ENCODE measurements around the gene TMEM219.
A peak's percentile ranks its signal among the peaks of the same experiment; 100 is the strongest.

TMEM219 gene

GRCh38 chr16:29983420-29984136 lies 21.7 kb downstream of the TMEM219 start:
- no peak for DNase-seq

GRCh38 chr16:29984137-29984763 lies 22.4 kb downstream of the TMEM219 start:
- no peak for DNase-seq

GRCh38 chr16:29984764-29985147 lies 22.9 kb downstream of the TMEM219 start:
- DNase-seq, result no peak

- DNase-seq, result no peak
Observed at GRCh38 chr16:29985271-29985811, 23.5 kb downstream of the TMEM219 start.

- no peak for DNase-seq
Observed at GRCh38 chr16:29986231-29986630, 24.4 kb downstream of the TMEM219 start.

- no peak for DNase-seq
Observed at GRCh38 chr16:29986931-29987330, 25.1 kb downstream of the TMEM219 start.

- DNase-seq, result no peak
Observed at GRCh38 chr16:29987371-29988085, 25.6 kb downstream of the TMEM219 start.

- DNase-seq, result no peak
Observed at GRCh38 chr16:29988346-29989075, 26.6 kb downstream of the TMEM219 start.

GRCh38 chr16:29989111-29989858 lies 27.4 kb downstream of the TMEM219 start:
- DNase-seq, result no peak

- DNase-seq, result no peak
Observed at GRCh38 chr16:29990034-29990433, 28.2 kb downstream of the TMEM219 start.

GRCh38 chr16:29990883-29991570 lies 29.1 kb downstream of the TMEM219 start:
- DNase-seq, result no peak

GRCh38 chr16:29991571-29991904 lies 29.7 kb downstream of the TMEM219 start:
- no peak for DNase-seq

GRCh38 chr16:29992344-29992967 lies 30.6 kb downstream of the TMEM219 start:
- no peak for DNase-seq

GRCh38 chr16:29993191-29993902 lies 31.5 kb downstream of the TMEM219 start:
- DNase-seq, result no peak

- no peak for DNase-seq
Observed at GRCh38 chr16:29993903-29994599, 32.2 kb downstream of the TMEM219 start.

GRCh38 chr16:29994600-29995323 lies 32.9 kb downstream of the TMEM219 start:
- DNase-seq, result no peak

GRCh38 chr16:29995324-29995910 lies 33.5 kb downstream of the TMEM219 start, which contains the start of gene HIRIP3:
Gene HIRIP3 (minus strand): TSS chr16:29995617. CDS start chr16:29995605, 12 bp downstream.
- peak; percentile 89 for DNase-seq

GRCh38 chr16:29995911-29996765 lies 34.3 kb downstream of the TMEM219 start, which contains the start of gene INO80E:
Gene INO80E (plus strand): TSS chr16:29996241. CDS start chr16:29996311, 70 bp downstream.
- DNase-seq, result peak; percentile 98

Measured in CD4-positive, alpha-beta T cell treated with Interleukin-17A for 1 hour (primary cell).